ENCODE measurements around the gene MT4.

- TF ChIP-seq CTCF (IDR thresholded peaks at IDR 0.05) (no peak), ZFP36 (IDR thresholded peaks at IDR 0.05; ENCODE audit: borderline replicate concordance, partially characterized antibody) (no peak), HOXB13 (CRISPR knock-in tag; IDR thresholded peaks at IDR 0.05; ENCODE audit: low read depth) (no peak), EP300 (IDR thresholded peaks at IDR 0.05) (no peak), SMC3 (IDR thresholded peaks at IDR 0.05) (no peak), POLR2A (IDR thresholded peaks at IDR 0.05; ENCODE audit: low read length) (no peak), JUN (IDR thresholded peaks at IDR 0.05) (no peak), PHF8 (IDR thresholded peaks at IDR 0.05; ENCODE audit: borderline replicate concordance, low read depth) (no peak), MAZ (IDR thresholded peaks at IDR 0.05; ENCODE audit: borderline replicate concordance, low read depth, low read length) (no peak)
Measured at GRCh38 chr16:56616608-56617211, 51.8 kb downstream of the MT4 start.

All from A549 (cell line).